OCI-M2 (cell line): ENCODE results near the gene TRIM24.

ENCODE experiments used
- DNase-seq: peaks from one replicate; lab custom pipeline; 2025; ENCODE audit not compliant: unreplicated experiment; lab: John Stamatoyannopoulos, UW

Gene TRIM24

GRCh38 chr7:138613630-138614029 lies 153.6 kb downstream of the TRIM24 start:
- no peak for DNase-seq

- no peak for DNase-seq
Measured at GRCh38 chr7:138616085-138616484, 156.0 kb downstream of the TRIM24 start.

GRCh38 chr7:138618506-138618905 lies 158.4 kb downstream of the TRIM24 start:
- no peak for DNase-seq

GRCh38 chr7:138618933-138619332 lies 158.9 kb downstream of the TRIM24 start:
- no peak for DNase-seq

GRCh38 chr7:138622841-138623240 lies 162.8 kb downstream of the TRIM24 start:
- DNase-seq = no peak

- DNase-seq = no peak
Measured at GRCh38 chr7:138625084-138625848, 165.2 kb downstream of the TRIM24 start.

GRCh38 chr7:138625849-138626230 lies 165.8 kb downstream of the TRIM24 start:
- DNase-seq = peak; percentile 12

GRCh38 chr7:138626846-138627245 lies 166.8 kb downstream of the TRIM24 start:
- DNase-seq = no peak

GRCh38 chr7:138627361-138627760 lies 167.3 kb downstream of the TRIM24 start:
- no peak for DNase-seq

GRCh38 chr7:138630059-138630610 lies 170.1 kb downstream of the TRIM24 start:
- no peak for DNase-seq

- DNase-seq = no peak
Measured at GRCh38 chr7:138632384-138632783, 172.3 kb downstream of the TRIM24 start.

- no peak for DNase-seq
Measured at GRCh38 chr7:138632826-138633602, 173.0 kb downstream of the TRIM24 start.
